ENCODE measurements around the gene SMIM24.

- TF ChIP-seq CTCF (IDR thresholded peaks at IDR 0.05) (peak; percentile 29 to 59 (median 48)), POLR2A (IDR thresholded peaks at IDR 0.05) (no peak)
These were observed 40.2 kb downstream of the SMIM24 start for GRCh38 chr19:3440082-3440481.

Data from heart left ventricle (tissue), 13 donors.